22Rv1 (cell line): ENCODE data around the gene ALPG.

Experiments
- CTCF ChIP-seq: fragments of 450-650 bp; IDR thresholded peaks from 2 replicates; pipeline ENCODE4 v1.5.1; 2017; ENCODE audit warnings: mild to moderate bottlenecking
- ZFX ChIP-seq: fragments of 450-650 bp; IDR thresholded peaks from 2 replicates; pipeline ENCODE4 v1.6.1; 2017; ENCODE audit warnings: antibody characterized with exemption, borderline replicate concordance

GRCh38 chr2:232458051-232458660 is 51.5 kb downstream of the ALPG start:
- TF ChIP-seq CTCF (no peak), ZFX (no peak)
